Measurements from ENCODE around the gene POGLUT2. TPM values are rescaled to one million over a fixed set of nuclear protein-coding genes. Genes with fewer than 3 reads are reported as not detected.
A peak's percentile ranks its signal among the peaks of the same experiment; 100 is the strongest.

The POGLUT2 gene
- polyA plus RNA-seq, 1 donor (not counting 4 experiments of a cell fraction or from before 2014, with no cell fraction given), result 8.8 TPM

- Histone ChIP-seq H2AFZ (ENCODE audit: control insufficient read depth, low read length) (peak overlapping the region; percentile 16), H3K9me3 (ENCODE audit: control insufficient read depth, low read depth, low read length) (no peaks in the 10 kb centered on the region), H3K9me1 (ENCODE audit: control insufficient read depth, extremely low read depth, insufficient read depth, low read length) (no peaks in the 10 kb centered on the region), H3K4me1 (ENCODE audit: control insufficient read depth, extremely low read depth, insufficient read depth, low read length) (peaks cover 21% of the 10 kb centered on the region), H3K4me3 (ENCODE audit: control insufficient read depth in 2 of 3, extremely low read depth in 1 of 3, insufficient read depth in 2 of 3, low read depth in 1 of 3, low read length in 3 of 3) (peak overlapping the region; percentile 4 to 66 (median 62)), H3K79me2 (ENCODE audit: control insufficient read depth, insufficient read depth, low read length) (peaks cover 2% of the 10 kb centered on the region), H3K27ac (ENCODE audit: control insufficient read depth, insufficient read depth, low read length) (peak overlapping the region; percentile 80), H4K20me1 (ENCODE audit: control insufficient read depth, extremely low read depth, insufficient read depth, low read length) (no peaks in the 10 kb centered on the region), H3K4me2 (ENCODE audit: control insufficient read depth, extremely low read depth, insufficient read depth, low read depth, low read length) (peak overlapping the region; percentile 77), H3K36me3 (ENCODE audit: control insufficient read depth in 2 of 2, extremely low read depth in 1 of 2, insufficient read depth in 2 of 2, low read length in 2 of 2) (peaks cover 2 to 3% of the 10 kb centered on the region in 2 experiments), H3K9ac (ENCODE audit: control insufficient read depth, extremely low read depth, insufficient read depth, low read length) (peak overlapping the region; percentile 35), H3K27me3 (ENCODE audit: control insufficient read depth, extremely low read depth, insufficient read depth, low read length) (no peaks in the 10 kb centered on the region)
- peak; percentile 96 for FAIRE-seq
- TF ChIP-seq CTCF (optimal IDR thresholded peaks at IDR 0.05 in 1 of 3, IDR thresholded peaks at IDR 0.05 in 1 of 3, conservative IDR thresholded peaks at IDR 0.05 in 1 of 3; ENCODE audit: extremely low read depth in 1 of 3, insufficient read depth in 2 of 3, low read length in 3 of 3) (peak in 1 of 3 experiments; percentile 16), EZH2 (IDR thresholded peaks at IDR 0.05; ENCODE audit: low read length) (no peak)
- dilution Hi-C loops (cut with MboI; ENCODE audit: extremely low pct_ligation_motif_present, low sequenced_read_pairs), result no loop called here
- peak; percentile 60 for DNase-seq (ENCODE audit: low read depth, low spot score)
Measured at GRCh38 chr13:102825921-102826706, 27.3 kb upstream of the POGLUT2 start.

GRCh38 chr13:102825400-102825799, 26.6 kb upstream of the POGLUT2 start:
- H3K27ac ChIP-seq (ENCODE audit: control insufficient read depth, insufficient read depth, low read length), result peak overlapping the region; percentile 32
- H2AFZ ChIP-seq (ENCODE audit: control insufficient read depth, low read length), result no peak overlapping the region
- DNase-seq (ENCODE audit: low read depth, low spot score) (no peak), FAIRE-seq (no peak)
- H3K79me2 ChIP-seq (ENCODE audit: control insufficient read depth, insufficient read depth, low read length), result peaks cover 2% of the 10 kb centered on the region
- H3K4me2 ChIP-seq (ENCODE audit: control insufficient read depth, extremely low read depth, insufficient read depth, low read depth, low read length), result peak overlapping the region; percentile 77
- dilution Hi-C loops (cut with MboI; ENCODE audit: extremely low pct_ligation_motif_present, low sequenced_read_pairs), result no loop called here
- peaks cover 2 to 3% of the 10 kb centered on the region in 2 experiments for H3K36me3 ChIP-seq (ENCODE audit: control insufficient read depth in 2 of 2, extremely low read depth in 1 of 2, insufficient read depth in 2 of 2, low read length in 2 of 2)
- no peaks in the 10 kb centered on the region for H3K9me1 ChIP-seq (ENCODE audit: control insufficient read depth, extremely low read depth, insufficient read depth, low read length)
- H3K4me1 ChIP-seq (ENCODE audit: control insufficient read depth, extremely low read depth, insufficient read depth, low read length), result peaks cover 21% of the 10 kb centered on the region
- no peaks in the 10 kb centered on the region for H3K27me3 ChIP-seq (ENCODE audit: control insufficient read depth, extremely low read depth, insufficient read depth, low read length)
- TF ChIP-seq EZH2 (IDR thresholded peaks at IDR 0.05; ENCODE audit: low read length) (no peak), CTCF (optimal IDR thresholded peaks at IDR 0.05 in 1 of 3, IDR thresholded peaks at IDR 0.05 in 1 of 3, conservative IDR thresholded peaks at IDR 0.05 in 1 of 3; ENCODE audit: extremely low read depth in 1 of 3, insufficient read depth in 2 of 3, low read length in 3 of 3) (no peak)
- no peaks in the 10 kb centered on the region for H4K20me1 ChIP-seq (ENCODE audit: control insufficient read depth, extremely low read depth, insufficient read depth, low read length)
- no peak overlapping the region for H3K4me3 ChIP-seq (ENCODE audit: control insufficient read depth in 2 of 3, extremely low read depth in 1 of 3, insufficient read depth in 2 of 3, low read depth in 1 of 3, low read length in 3 of 3)
- no peak overlapping the region for H3K9ac ChIP-seq (ENCODE audit: control insufficient read depth, extremely low read depth, insufficient read depth, low read length)
- no peaks in the 10 kb centered on the region for H3K9me3 ChIP-seq (ENCODE audit: control insufficient read depth, low read depth, low read length)

Data from keratinocyte (primary cell).